H1 (cell line): ENCODE results near the gene TRAK1. TPM values are rescaled to one million over a fixed set of nuclear protein-coding genes. Genes with fewer than 3 reads are reported as not detected.

Experiments used
- ATF2 ChIP-seq: IDR thresholded peaks from 2 replicates; pipeline ENCODE4 v1.6.1; 2012; ENCODE audit warnings: low read length, inconsistent platforms
- POLR2AphosphoS5 ChIP-seq: IDR thresholded peaks from 2 replicates; pipeline ENCODE4 v1.6.1; 2011; ENCODE audit warnings: low read depth, low read length
- RBBP5 ChIP-seq: IDR thresholded peaks from 2 replicates; pipeline ENCODE4 v1.7.1; 2012; ENCODE audit warnings: low read depth, mild to moderate bottlenecking, inconsistent platforms, low read length, moderate library complexity, borderline replicate concordance
- SIRT6 ChIP-seq: IDR thresholded peaks from one replicate; pipeline ENCODE4 v1.7.1; 2012; ENCODE audit warnings: low read length, inconsistent platforms
- SIX5 ChIP-seq: IDR thresholded peaks from 2 replicates; pipeline ENCODE4 v1.6.1; 2011; ENCODE audit warnings: mild to moderate bottlenecking, low read depth, low read length
- SRF ChIP-seq: IDR thresholded peaks from 2 replicates; pipeline ENCODE4 v1.6.1; 2011; ENCODE audit warnings: mild to moderate bottlenecking, low read depth, low read length, moderate library complexity
- TCF12 ChIP-seq: IDR thresholded peaks from 2 replicates; pipeline ENCODE4 v1.6.1; 2011; ENCODE audit warnings: low read depth, mild to moderate bottlenecking, low read length
- polyA plus RNA-seq, 7 experiments: library from polyadenylated mRNA; depleted of rRNA in 3 of 7; stranded (reverse) in 5 of 7; unstranded in 2 of 7; fragments of >200 nt in 5 of 7; fragments of 200-250 nt in 2 of 7; gene quantifications; 1 replicate in 5 of 7; 2 replicates in 1 of 7; 4 replicates in 1 of 7; pipeline versions ENCODE4 v1.2.1 to v1.2.3, GENCODE V29; 2011 to 2013; ENCODE audit warnings: missing spikeins in 2 of 7, mixed read lengths in 2 of 7
- total RNA-seq: library from RNA; stranded (reverse); fragmentation: NEBNext Ultra II Directional; extraction: Animal tissue kit (Norgen Biotek cat#: 25700); gene quantifications from 2 replicates; pipeline ENCODE4 v1.2.1, GENCODE V29; 2021
- TF ChIP-seq, protein P1 (sequence below): fragments of 300-600 bp; sonication (generic); IDR thresholded peaks from 2 replicates; pipeline ENCODE4 v1.7.1; 2012; ENCODE audit warnings: low read length, moderate library complexity, mild to moderate bottlenecking, inconsistent platforms; ENCODE audit not compliant: insufficient replicate concordance

TRAK1 gene
- total and polyA plus RNA-seq, 2 of the 8 experiments (the other 6 are each of a cell fraction or from before 2014, with no cell fraction given), result 21.3 to 32.7 TPM

DNA sequence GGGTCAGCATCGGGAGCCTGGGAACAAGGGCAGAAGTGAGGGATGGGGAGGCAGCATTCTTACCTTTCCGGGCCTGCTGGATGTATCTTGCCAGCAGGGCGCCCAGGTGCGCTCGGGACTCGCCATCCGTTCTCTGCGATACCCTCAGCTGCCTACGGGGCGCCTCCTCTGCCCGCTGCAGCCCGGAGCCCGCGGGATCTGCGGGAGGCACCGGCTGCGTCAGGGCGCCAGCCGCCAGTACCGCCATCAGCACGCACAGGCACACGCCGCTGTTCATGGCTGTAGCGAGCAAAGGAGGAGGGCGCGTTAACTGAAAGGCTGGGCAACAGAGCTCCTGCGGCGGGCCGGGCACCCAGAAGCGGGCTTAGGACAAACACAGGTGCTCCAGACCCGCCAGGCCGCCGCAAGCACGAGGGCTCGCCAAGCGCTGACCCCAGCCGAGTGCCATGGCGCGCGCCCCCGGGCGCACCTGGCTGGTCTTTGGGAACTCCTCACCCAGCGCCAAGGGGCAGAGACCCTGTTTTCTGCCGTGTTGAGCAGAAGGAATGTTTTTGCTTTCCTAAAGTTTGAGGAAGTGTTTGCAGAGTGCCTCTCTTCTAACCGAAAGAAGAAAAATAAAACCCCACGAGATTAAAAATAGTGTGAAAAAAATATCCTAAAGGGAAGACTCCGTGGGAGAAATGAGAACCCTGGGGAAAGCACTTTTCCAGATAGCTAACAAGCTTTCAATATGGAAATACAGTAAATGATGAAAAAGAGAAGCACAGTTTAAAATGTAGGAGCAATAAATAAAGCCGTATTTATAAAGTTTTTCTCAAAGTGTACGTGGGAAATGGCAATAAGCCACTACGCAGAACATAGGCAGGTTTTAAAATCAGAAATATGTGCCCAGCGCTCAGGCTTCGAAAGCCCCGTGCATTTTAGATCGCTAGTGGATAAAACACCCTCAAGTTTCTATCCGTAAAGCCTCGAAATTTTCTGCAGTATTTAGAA, 172.5 kb downstream of the TRAK1 start (continued):
- TF ChIP-seq ATF2, result no peak
- TF ChIP-seq, protein P1, sequence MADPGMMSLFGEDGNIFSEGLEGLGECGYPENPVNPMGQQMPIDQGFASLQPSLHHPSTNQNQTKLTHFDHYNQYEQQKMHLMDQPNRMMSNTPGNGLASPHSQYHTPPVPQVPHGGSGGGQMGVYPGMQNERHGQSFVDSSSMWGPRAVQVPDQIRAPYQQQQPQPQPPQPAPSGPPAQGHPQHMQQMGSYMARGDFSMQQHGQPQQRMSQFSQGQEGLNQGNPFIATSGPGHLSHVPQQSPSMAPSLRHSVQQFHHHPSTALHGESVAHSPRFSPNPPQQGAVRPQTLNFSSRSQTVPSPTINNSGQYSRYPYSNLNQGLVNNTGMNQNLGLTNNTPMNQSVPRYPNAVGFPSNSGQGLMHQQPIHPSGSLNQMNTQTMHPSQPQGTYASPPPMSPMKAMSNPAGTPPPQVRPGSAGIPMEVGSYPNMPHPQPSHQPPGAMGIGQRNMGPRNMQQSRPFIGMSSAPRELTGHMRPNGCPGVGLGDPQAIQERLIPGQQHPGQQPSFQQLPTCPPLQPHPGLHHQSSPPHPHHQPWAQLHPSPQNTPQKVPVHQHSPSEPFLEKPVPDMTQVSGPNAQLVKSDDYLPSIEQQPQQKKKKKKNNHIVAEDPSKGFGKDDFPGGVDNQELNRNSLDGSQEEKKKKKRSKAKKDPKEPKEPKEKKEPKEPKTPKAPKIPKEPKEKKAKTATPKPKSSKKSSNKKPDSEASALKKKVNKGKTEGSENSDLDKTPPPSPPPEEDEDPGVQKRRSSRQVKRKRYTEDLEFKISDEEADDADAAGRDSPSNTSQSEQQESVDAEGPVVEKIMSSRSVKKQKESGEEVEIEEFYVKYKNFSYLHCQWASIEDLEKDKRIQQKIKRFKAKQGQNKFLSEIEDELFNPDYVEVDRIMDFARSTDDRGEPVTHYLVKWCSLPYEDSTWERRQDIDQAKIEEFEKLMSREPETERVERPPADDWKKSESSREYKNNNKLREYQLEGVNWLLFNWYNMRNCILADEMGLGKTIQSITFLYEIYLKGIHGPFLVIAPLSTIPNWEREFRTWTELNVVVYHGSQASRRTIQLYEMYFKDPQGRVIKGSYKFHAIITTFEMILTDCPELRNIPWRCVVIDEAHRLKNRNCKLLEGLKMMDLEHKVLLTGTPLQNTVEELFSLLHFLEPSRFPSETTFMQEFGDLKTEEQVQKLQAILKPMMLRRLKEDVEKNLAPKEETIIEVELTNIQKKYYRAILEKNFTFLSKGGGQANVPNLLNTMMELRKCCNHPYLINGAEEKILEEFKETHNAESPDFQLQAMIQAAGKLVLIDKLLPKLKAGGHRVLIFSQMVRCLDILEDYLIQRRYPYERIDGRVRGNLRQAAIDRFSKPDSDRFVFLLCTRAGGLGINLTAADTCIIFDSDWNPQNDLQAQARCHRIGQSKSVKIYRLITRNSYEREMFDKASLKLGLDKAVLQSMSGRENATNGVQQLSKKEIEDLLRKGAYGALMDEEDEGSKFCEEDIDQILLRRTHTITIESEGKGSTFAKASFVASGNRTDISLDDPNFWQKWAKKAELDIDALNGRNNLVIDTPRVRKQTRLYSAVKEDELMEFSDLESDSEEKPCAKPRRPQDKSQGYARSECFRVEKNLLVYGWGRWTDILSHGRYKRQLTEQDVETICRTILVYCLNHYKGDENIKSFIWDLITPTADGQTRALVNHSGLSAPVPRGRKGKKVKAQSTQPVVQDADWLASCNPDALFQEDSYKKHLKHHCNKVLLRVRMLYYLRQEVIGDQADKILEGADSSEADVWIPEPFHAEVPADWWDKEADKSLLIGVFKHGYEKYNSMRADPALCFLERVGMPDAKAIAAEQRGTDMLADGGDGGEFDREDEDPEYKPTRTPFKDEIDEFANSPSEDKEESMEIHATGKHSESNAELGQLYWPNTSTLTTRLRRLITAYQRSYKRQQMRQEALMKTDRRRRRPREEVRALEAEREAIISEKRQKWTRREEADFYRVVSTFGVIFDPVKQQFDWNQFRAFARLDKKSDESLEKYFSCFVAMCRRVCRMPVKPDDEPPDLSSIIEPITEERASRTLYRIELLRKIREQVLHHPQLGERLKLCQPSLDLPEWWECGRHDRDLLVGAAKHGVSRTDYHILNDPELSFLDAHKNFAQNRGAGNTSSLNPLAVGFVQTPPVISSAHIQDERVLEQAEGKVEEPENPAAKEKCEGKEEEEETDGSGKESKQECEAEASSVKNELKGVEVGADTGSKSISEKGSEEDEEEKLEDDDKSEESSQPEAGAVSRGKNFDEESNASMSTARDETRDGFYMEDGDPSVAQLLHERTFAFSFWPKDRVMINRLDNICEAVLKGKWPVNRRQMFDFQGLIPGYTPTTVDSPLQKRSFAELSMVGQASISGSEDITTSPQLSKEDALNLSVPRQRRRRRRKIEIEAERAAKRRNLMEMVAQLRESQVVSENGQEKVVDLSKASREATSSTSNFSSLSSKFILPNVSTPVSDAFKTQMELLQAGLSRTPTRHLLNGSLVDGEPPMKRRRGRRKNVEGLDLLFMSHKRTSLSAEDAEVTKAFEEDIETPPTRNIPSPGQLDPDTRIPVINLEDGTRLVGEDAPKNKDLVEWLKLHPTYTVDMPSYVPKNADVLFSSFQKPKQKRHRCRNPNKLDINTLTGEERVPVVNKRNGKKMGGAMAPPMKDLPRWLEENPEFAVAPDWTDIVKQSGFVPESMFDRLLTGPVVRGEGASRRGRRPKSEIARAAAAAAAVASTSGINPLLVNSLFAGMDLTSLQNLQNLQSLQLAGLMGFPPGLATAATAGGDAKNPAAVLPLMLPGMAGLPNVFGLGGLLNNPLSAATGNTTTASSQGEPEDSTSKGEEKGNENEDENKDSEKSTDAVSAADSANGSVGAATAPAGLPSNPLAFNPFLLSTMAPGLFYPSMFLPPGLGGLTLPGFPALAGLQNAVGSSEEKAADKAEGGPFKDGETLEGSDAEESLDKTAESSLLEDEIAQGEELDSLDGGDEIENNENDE, result no peak
- peak; percentile 51; the same call in 1 of the 2 replicates for TF ChIP-seq RBBP5
- TF ChIP-seq SRF, result no peak
- TF ChIP-seq TCF12, result 0 out of 2 replicates have a peak, but pooled peaks have one; percentile 11
- no peak for TF ChIP-seq SIRT6
- no peak for TF ChIP-seq SIX5
- TF ChIP-seq POLR2AphosphoS5, result no peak
